Liver (tissue), 9 donors: ENCODE data around the gene IL11RA. TPM values are rescaled to one million over a fixed set of nuclear protein-coding genes. Genes with fewer than 3 reads are reported as not detected.
A peak's percentile ranks its signal among the peaks of the same experiment; 100 is the strongest.

Experiments
- DNase-seq: peaks from one replicate; pipeline ENCODE4 v3.0.0-alpha.2; 2017; ENCODE audit warnings: low spot score
- H3K27ac ChIP-seq, 2 donors: one replicate each; pipeline ENCODE4 v1.7.0; 2013; ENCODE audit warnings: inconsistent platforms in 2 of 2, low read length in 2 of 2, control low read depth in 1 of 2, low read depth in 1 of 2, mild to moderate bottlenecking in 1 of 2
- H3K27me3 ChIP-seq, 4 donors: one replicate each; pipeline versions ENCODE4 v1.6.1 to v1.7.0; 2013; ENCODE audit warnings: low read length in 3 of 4, inconsistent platforms in 1 of 4, mild to moderate bottlenecking in 1 of 4, moderate library complexity in 1 of 4; ENCODE audit not compliant: control insufficient read depth in 4 of 4, insufficient read depth in 4 of 4
- H3K36me3 ChIP-seq, 4 donors: one replicate each; pipeline versions ENCODE4 v1.6.1 to v1.7.0; 2013; ENCODE audit warnings: low read length in 3 of 4, mild to moderate bottlenecking in 3 of 4, low read depth in 1 of 4, moderate library complexity in 1 of 4; ENCODE audit not compliant: control insufficient read depth in 4 of 4, insufficient read depth in 3 of 4
- H3K4me1 ChIP-seq, 4 donors: one replicate each; pipeline versions ENCODE4 v1.6.1 to v1.7.0; 2013; ENCODE audit warnings: low read length in 3 of 4, mild to moderate bottlenecking in 3 of 4, moderate library complexity in 1 of 4; ENCODE audit not compliant: control insufficient read depth in 4 of 4, insufficient read depth in 4 of 4
- H3K4me3 ChIP-seq, 3 donors: one replicate each; pipeline versions ENCODE4 v1.6.1 to v1.7.0; 2013; ENCODE audit warnings: low read length in 3 of 3, control low read depth in 1 of 3, low read depth in 1 of 3, mild to moderate bottlenecking in 1 of 3
- H3K9ac ChIP-seq, 2 donors: one replicate each; pipeline ENCODE4 v1.7.0; 2013; ENCODE audit warnings: low read length in 2 of 2, mild to moderate bottlenecking in 2 of 2, moderate library complexity in 2 of 2, control low read depth in 1 of 2, low read depth in 1 of 2
- H3K9me3 ChIP-seq, 4 donors: one replicate each; pipeline versions ENCODE4 v1.6.1 to v1.7.0; 2013; ENCODE audit warnings: low read length in 3 of 4; ENCODE audit not compliant: control insufficient read depth in 4 of 4
- EGR1 ChIP-seq, 2 donors: IDR thresholded peaks; 2 replicates each; pipeline ENCODE4 v1.6.1; 2016 to 2018; ENCODE audit warnings: antibody characterized with exemption in 2 of 2, low read depth in 2 of 2
- FOXA1 ChIP-seq: IDR thresholded peaks from 2 replicates; pipeline ENCODE4 v1.6.1; 2016; ENCODE audit warnings: antibody characterized with exemption
- FOXA2 ChIP-seq: IDR thresholded peaks from 2 replicates; pipeline ENCODE4 v1.6.1; 2016; ENCODE audit warnings: antibody characterized with exemption
- GABPA ChIP-seq, 2 donors: IDR thresholded peaks in 1 of 2; conservative IDR thresholded peaks in 1 of 2; 2 replicates each; pipeline ENCODE4 v1.6.1; 2016; ENCODE audit warnings: antibody characterized with exemption in 2 of 2, mild to moderate bottlenecking in 1 of 2, moderate library complexity in 1 of 2
- HNF4A ChIP-seq, 2 donors: conservative IDR thresholded peaks; 2 replicates each; pipeline ENCODE4 v1.6.1; 2016; ENCODE audit warnings: antibody characterized with exemption in 2 of 2, mild to moderate bottlenecking in 2 of 2
- HNF4G ChIP-seq: IDR thresholded peaks from 2 replicates; pipeline ENCODE4 v1.6.1; 2016; ENCODE audit warnings: antibody characterized with exemption
- MAX ChIP-seq: IDR thresholded peaks from 2 replicates; pipeline ENCODE4 v1.6.1; 2016; ENCODE audit warnings: antibody characterized with exemption
- RAD21 ChIP-seq, 2 donors: IDR thresholded peaks; 2 replicates each; pipeline ENCODE4 v1.6.1; 2016; ENCODE audit warnings: antibody characterized with exemption in 2 of 2, mild to moderate bottlenecking in 2 of 2
- REST ChIP-seq: IDR thresholded peaks from 2 replicates; pipeline ENCODE4 v1.6.1; 2016; ENCODE audit warnings: antibody characterized with exemption, mild to moderate bottlenecking
- RXRA ChIP-seq, 2 donors: IDR thresholded peaks; 2 replicates each; pipeline ENCODE4 v1.6.1; 2017 to 2018; ENCODE audit warnings: antibody characterized with exemption in 2 of 2, mild to moderate bottlenecking in 1 of 2
- SP1 ChIP-seq: IDR thresholded peaks from 2 replicates; pipeline ENCODE4 v1.6.1; 2018; ENCODE audit warnings: antibody characterized with exemption, mild to moderate bottlenecking
- YY1 ChIP-seq: IDR thresholded peaks from 2 replicates; pipeline ENCODE4 v1.6.1; 2016; ENCODE audit warnings: antibody characterized with exemption, mild to moderate bottlenecking
- WGBS: extraction: QIAGEN DNeasy Blood & Tissue Kit; methylation state at CpG from one replicate; pipeline ENCODE4 v1.1.7; 2013; 5-methylcytosine and 5-hydroxymethylcytosine counted together
- polyA plus RNA-seq, 2 donors: library from polyadenylated mRNA; stranded (reverse) in 1 of 2; unstranded in 1 of 2; fragments of 200-250 nt in 1 of 2; fragments of >200 nt in 1 of 2; fragmentation: Nextera tagmentation in 1 of 2; extraction: Ambion mirVana in 1 of 2; gene quantifications; one replicate each; pipeline versions ENCODE4 v1.2.1 to v1.2.3, GENCODE V29; 2013 to 2015
- total RNA-seq, 2 donors: library from RNA; depleted of rRNA; stranded (reverse); fragments of >200 nt; gene quantifications; one replicate each; pipeline ENCODE4 v1.2.3, GENCODE V29; 2014
- TF ChIP-seq, protein P1 (sequence below): fragments of 150-350 bp; IDR thresholded peaks from 2 replicates; pipeline ENCODE4 v1.5.1; 2017; ENCODE audit warnings: improper control_type of control experiment, low read depth, low read length; ENCODE audit not compliant: missing input control
- donor health status: healthy.
- donor health status: healthy.
- donor health status: healthy.
- donor health status: healthy.
- donor health status: healthy.

Gene IL11RA
- total and polyA plus RNA-seq, 4 donors: 10.0 to 35.3 (median 14.7) TPM

- peaks cover 0 to 4% (median 2%) of the 10 kb centered on the region in 4 donors for H3K36me3 ChIP-seq
- no peak for TF ChIP-seq REST
- TF ChIP-seq, protein P1, sequence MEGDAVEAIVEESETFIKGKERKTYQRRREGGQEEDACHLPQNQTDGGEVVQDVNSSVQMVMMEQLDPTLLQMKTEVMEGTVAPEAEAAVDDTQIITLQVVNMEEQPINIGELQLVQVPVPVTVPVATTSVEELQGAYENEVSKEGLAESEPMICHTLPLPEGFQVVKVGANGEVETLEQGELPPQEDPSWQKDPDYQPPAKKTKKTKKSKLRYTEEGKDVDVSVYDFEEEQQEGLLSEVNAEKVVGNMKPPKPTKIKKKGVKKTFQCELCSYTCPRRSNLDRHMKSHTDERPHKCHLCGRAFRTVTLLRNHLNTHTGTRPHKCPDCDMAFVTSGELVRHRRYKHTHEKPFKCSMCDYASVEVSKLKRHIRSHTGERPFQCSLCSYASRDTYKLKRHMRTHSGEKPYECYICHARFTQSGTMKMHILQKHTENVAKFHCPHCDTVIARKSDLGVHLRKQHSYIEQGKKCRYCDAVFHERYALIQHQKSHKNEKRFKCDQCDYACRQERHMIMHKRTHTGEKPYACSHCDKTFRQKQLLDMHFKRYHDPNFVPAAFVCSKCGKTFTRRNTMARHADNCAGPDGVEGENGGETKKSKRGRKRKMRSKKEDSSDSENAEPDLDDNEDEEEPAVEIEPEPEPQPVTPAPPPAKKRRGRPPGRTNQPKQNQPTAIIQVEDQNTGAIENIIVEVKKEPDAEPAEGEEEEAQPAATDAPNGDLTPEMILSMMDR: no peak
- TF ChIP-seq EGR1 (IDR thresholded peaks at IDR 0.05; ENCODE audit: low read depth in 2 of 2): no peak
- TF ChIP-seq GABPA (IDR thresholded peaks at IDR 0.05 in 1 of 2, conservative IDR thresholded peaks at IDR 0.05 in 1 of 2): no peak
- TF ChIP-seq FOXA1: no peak
- no peak for TF ChIP-seq YY1
- TF ChIP-seq FOXA2: no peak
- TF ChIP-seq RXRA (IDR thresholded peaks at IDR 0.05): no peak
- no peak for TF ChIP-seq SP1
- TF ChIP-seq RAD21 (IDR thresholded peaks at IDR 0.05): no peak
- TF ChIP-seq HNF4A (conservative IDR thresholded peaks at IDR 0.05): no peak
- no peak for TF ChIP-seq HNF4G
- TF ChIP-seq MAX: no peak
- H3K4me3 ChIP-seq: peak overlapping the region in 1 of 3 donors; percentile 73
- no peaks in the 10 kb centered on the region for H3K27me3 ChIP-seq
- H3K27ac ChIP-seq: no peak overlapping the region
- whole genome bisulfite sequencing: 87% methylated on average over 14 of the region's 14 CpGs
- no peak overlapping the region for H3K9ac ChIP-seq
- H3K9me3 ChIP-seq: no peaks in the 10 kb centered on the region
- peaks cover 9 to 72% (median 65%) of the 10 kb centered on the region in 4 donors for H3K4me1 ChIP-seq
- DNase-seq: no peak
Observed at GRCh38 chr9:34635556-34635955, 16.4 kb upstream of the IL11RA start.

- DNase-seq: no peak
- H3K4me3 ChIP-seq: peak overlapping the region; percentile 73 to 85 (median 77)
- peaks cover 0 to 4% (median 2%) of the 10 kb centered on the region in 4 donors for H3K36me3 ChIP-seq
- peak overlapping the region; percentile 57 to 61 for H3K9ac ChIP-seq
- H3K9me3 ChIP-seq: no peaks in the 10 kb centered on the region
- peak overlapping the region; percentile 80 to 86 for H3K27ac ChIP-seq
- TF ChIP-seq YY1: no peak
- no peaks in the 10 kb centered on the region for H3K27me3 ChIP-seq
- 5% methylated on average over 23 of the region's 23 CpGs for WGBS
- H3K4me1 ChIP-seq: peaks cover 12 to 62% (median 60%) of the 10 kb centered on the region in 4 donors
Observed at GRCh38 chr9:34636791-34637355, 15.1 kb upstream of the IL11RA start.
